NCI-H526 (cell line): Measurements from ENCODE around the gene KLRG1.
A peak's percentile ranks its signal among the peaks of the same experiment; 100 is the strongest.

Experiments used
- DNase-seq, 2 experiments: peaks; one replicate each; lab custom pipeline; 2025; lab: John Stamatoyannopoulos, UW

KLRG1 gene

GRCh38 chr12:9040484-9041186 is 51.3 kb downstream of the KLRG1 start:
- no peak for DNase-seq

GRCh38 chr12:9041321-9041720 is 52.0 kb downstream of the KLRG1 start:
- no peak for DNase-seq

GRCh38 chr12:9043766-9044165 is 54.4 kb downstream of the KLRG1 start:
- no peak for DNase-seq

- DNase-seq = no peak
Observed at GRCh38 chr12:9047105-9047504, 57.8 kb downstream of the KLRG1 start.

GRCh38 chr12:9048930-9049329 is 59.6 kb downstream of the KLRG1 start:
- no peak for DNase-seq

GRCh38 chr12:9049520-9050133 is 60.3 kb downstream of the KLRG1 start:
- peak in 1 of 2 experiments; percentile 70 for DNase-seq

- DNase-seq = no peak
Observed at GRCh38 chr12:9050521-9051157, 61.3 kb downstream of the KLRG1 start.

GRCh38 chr12:9051158-9051550 is 61.8 kb downstream of the KLRG1 start:
- no peak for DNase-seq

GRCh38 chr12:9052610-9053009 is 63.3 kb downstream of the KLRG1 start:
- DNase-seq = no peak
